HG03460 (cell line): ENCODE measurements around the gene CACNA2D2.

Source experiments
- ATAC-seq: cut with Tn5 transposase; IDR thresholded peaks from one replicate; pipeline ENCODE4 v1.9.1; 2021; ENCODE audit not compliant: unreplicated experiment

Gene CACNA2D2

DNA sequence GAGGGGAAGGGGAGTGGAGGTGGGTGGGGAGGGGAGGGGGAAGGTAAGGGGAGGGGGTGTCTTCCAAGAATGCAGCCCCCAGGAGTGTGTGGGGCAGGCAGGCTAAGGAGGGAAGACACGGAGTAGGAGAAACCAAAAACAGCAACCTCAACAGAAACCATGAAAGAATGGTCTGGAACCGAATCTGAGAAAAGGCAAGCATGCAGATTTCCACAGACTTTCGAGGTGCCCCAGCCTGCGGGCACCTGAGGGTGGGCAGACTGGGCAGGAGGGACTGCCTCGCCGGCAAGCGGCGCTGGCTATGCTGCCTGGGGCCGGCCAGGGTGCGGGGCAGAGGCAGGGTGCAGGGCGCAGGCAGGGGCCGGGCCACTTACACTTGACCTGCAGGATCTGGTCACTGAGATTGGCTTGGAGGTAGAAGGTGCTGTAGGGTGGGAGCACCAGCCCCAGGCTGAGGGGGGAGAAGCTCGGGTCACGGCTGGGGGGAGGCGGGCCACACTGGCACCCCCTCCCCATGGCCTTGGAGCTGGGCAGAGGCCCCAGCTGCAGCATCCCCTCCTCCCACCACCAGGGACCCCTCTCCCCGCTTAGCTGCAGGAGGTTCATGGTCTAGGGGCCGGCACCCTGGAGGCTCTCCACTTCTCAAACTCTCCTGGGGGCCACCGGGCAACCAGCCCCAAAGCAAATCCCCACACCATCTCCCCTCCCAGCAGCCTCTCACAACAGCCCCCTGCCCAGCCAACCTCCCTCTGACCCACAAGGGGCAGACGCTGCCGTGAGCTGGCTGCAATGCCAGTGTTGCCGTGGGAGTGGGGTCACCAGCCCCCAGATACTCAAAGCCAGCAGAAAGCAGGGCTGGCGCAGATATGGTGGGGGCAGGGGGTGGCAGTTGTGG lies 128.8 kb downstream of the CACNA2D2 start:
- ATAC-seq: no peak

DNA sequence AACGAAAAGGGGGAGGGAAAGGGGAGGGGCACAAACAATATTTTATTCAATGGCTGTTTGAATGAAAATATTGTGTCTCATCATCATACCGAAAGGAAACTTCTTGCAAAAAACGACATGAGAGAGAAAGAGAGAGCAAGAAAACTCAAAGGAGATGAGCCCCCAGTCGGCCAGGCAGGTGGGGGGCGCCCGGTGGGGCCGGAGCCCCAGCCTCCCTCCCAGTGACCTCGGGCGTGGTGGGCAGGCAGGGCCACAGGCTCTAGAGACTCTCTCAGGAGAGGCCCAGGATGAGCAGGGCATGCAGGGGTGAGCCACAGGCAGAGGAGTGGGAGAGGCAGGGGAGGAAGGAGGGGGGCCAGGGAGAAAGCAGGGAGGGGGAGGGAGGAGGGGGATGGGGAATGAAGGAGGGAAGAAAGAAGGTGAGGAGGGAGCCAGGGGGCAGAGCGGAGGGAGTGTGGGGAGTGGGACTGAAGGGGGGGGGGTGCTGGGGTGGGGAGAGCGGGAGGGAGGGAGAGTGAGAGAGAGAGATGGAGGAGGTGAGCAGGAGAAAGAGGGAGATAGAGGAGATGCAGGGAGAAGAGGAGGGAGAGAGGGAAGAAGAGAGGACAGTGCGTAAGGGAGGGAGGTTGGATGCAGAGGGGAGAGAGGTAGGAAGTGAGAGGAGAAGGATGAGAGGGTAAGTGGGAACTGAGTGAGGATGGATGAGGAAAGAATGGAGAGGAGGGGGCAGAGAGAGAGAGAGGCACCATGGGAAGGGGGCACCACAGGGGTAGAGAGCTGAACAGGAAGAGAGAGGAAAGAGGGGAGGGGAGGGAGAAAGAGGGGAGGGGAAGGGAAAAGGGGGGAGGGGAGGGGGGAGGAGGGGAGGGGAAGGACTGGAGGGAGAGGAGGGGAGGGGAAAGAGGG lies 130.0 kb downstream of the CACNA2D2 start:
- no peak for ATAC-seq

DNA sequence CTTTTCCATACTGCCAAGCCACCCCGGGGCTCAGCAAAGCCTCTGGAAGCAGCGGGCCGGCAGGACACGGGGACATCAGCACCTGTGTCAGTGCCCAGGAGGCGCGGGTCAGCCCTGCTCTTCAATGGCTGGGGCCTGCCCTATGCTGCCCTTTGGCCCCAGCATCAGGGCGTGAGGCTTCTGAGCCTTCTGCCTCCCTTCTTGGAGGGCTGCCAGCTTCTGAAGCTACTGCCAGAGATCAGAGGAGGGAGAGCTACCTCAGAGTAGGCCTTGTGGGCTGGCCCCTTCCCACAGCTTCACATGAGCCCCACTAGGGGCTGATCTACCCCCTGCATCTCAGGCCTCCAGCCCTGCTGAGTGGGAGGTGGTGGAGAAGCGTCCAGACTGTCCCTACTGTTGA lies 131.1 kb downstream of the CACNA2D2 start:
- no peak for ATAC-seq

DNA sequence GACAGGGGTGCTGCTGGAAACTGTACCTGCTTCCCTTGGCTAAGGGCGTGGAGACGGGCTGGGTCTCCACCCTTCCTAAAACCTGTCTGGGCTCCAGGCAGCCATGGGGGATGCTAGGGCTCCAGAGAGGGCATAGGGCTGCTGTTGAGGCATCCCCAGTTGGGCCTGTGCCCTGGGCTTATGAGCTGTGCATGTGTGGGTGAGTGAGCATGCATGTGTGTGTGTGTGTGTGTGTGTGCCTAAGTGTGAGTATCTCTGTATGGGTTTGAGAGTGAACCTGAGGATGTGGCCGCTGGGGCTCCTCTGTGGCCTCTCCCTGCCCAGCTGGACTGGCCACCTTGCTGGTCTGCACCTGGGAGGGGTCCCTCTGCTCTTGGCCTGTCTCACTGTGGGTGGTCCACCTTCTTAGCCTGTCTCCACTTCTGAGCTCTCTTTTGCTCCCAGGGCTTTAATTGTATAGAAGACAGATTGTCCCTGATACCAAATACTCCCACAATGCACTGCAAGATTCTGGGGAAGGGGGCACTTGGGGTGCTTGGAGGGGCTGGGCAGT lies 132.2 kb downstream of the CACNA2D2 start:
- no peak for ATAC-seq

DNA sequence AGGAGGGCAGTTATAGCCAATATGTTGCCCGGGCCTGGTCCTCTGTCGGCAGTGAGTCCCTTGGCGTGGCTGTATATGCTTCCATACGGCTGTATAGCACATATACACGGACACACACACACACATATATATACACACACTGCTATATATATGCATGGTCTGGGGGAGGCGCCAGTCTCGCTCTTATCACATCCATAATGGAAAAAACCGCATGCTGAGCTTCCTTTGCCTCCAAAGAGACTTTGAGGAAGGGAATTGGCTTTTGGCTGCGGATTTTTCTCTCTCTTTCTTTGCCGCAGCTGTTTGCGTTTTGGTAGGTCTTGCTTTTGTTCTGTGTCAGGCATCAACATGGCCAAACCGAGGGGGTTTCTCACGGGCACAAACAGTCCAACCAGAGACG lies 132.8 kb downstream of the CACNA2D2 start:
- no peak for ATAC-seq

DNA sequence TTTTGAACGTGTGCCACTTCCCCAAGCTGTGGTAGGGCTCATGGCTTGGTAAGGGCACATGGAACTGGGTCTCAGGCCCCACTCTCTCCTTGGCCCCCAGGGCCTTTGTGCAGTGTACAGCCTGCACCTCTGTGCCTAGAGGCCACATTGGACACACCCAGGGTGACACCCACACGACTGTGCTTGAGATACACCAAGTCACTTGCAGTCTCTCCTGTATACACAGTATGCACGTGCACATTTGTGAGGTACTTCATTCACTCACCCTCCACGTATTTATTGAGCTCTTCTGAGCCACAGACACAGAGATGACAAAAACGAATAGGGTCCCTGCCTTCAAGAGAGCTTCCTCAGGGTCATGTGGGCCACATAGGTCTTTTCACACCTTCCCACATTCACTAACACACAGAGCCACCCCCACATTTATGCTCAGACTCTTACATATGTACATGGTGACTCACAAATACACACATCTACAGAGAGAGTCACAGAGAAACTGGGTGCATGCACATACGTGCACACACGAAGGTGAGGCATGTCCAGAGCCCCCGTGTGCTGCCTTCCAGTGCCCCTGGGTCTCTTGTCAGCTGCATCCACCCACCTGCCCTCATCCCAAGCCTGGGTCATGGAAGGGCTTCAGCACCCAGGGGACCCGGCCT lies 134.3 kb downstream of the CACNA2D2 start:
- ATAC-seq: no peak

DNA sequence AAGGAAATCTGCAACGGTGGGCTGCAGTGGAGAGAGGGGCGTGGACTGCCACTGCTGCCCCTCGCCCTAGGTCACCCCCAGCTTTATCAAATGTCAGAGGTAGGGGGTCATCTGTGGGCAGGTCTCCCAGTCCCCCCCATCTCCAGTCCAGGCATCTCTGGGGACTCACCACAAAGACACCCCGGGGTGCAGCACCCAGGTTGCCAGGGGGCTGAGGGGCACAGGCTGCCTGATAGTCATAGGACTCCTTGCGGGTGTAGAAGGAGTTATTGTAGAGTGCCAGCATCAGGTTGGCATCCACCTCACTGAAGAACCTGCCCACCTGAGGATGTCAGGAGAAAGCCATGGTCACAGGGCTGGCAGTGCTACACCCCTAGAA lies 137.6 kb downstream of the CACNA2D2 start:
- ATAC-seq: no peak

DNA sequence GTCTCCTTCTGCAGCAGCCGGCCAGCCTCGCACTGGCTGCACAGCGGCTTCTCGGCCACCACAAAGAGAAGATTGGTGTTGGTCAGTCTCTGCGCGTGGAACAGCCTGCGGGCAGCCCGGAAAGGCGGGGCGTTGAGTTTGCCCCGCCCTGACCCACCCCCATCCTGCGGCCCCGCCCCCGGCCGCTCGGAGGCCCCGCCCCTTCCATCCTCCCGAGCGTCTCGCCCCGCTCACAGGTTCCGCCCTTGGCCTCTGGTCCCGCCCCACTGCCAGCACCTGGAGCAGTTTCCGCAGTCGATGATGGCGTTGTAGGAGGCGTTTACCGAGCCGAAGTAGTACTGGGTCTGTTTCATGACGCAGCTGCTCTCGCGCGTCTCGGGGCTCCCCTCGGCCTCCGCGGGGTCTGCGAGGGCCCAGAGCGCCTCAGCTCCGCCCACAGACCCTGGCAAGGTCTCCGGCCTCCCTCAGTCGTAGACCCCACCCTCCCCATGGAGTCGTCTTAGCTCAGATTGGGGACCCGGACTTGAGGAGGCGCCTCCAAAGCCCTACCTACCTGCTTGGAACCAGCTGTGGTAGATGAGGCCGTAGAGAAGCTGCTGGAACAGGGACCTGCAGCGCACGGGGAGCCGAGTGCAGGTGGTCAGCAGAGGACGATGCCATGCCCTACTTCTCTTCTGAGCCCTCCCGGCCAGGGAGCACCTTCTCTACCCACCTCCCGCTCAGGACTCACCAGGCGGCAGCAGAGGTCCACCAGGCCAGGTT lies 138.2 kb downstream of the CACNA2D2 start:
- peak; percentile 87 for ATAC-seq

DNA sequence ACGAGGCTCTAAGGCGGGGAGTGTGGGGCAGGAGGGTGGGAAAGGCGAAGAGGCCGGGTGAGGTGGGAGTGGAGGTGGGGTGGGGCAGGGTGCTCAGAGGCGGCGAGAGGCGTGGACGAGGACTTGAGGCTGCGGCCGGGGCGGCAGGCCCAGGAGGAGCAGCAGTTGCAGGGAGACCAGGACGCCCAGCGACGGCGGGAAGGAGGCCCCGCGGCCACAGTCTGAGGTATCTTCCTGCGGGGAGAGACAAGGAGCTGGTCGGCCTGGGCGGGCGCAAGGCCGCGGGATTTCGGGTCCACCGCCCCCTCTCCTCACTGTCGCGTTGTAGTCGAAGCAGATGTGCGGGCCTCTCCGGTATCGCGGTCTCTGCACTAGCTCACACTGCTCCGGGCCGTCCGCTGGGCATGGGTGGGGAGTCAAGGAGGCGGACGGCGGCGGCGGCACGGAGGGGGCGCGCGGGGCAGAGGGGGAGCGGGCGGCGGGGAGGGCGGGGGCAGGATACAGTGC lies 138.8 kb downstream of the CACNA2D2 start:
- ATAC-seq: peak; percentile 5

DNA sequence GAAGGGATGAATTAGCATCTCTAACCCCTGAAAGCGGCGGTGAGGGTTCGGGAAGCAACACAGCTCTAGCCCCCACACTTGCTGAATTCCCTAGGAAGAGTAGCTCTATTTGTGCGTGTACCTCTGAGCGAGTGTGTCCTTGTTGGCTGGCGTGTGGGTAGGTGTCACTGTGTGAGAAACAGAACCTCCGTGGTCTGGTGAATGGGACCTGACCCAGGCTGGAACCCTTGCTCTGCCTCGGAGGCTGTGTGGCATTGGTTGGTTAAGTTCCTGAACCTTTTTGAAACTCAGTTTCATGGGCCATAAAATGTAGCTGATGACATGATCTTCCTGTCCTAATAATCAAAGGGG lies 143.7 kb downstream of the CACNA2D2 start:
- peak; percentile 23 for ATAC-seq

DNA sequence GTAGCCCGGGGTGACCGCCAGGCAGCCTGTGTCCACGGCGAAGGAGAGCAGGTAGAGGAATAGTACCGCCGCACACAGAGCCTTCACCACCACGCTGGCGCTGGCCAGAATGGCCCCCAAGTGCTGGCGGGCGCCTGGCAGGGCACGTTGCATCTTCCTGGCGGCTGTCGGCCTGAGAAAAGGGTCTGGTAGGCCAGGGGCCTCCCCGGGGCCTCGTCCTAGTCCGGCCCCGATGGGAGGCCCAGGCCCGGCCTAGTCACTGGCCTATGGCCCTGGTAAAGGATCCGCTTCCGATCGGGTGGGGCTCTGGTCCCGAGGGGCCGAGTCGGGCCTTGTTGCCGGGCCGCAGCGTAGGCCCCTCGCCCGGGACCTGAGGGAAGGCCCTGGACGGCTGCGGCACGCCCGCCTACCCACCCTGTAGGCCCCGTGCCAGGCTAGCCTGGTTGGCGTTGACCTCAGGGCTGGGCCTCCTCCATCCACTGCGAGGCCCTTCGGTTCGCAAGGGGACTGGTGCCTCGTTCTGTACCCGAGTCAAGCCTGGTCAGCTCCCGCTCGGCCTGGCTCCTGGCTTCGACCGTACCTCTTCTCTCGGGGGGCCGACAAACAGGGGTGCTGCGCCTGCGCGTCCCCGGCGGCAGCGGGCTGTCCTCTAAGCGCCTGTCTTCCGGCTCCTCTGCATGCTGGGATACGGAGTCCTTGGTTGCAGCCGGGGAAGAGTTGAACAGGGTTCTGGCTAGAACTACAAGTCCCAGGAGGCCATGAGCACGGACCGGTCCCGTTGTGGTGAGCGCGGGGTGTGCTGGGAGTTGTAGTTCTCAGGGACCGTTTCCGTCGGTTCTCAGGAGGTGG lies 144.3 kb downstream of the CACNA2D2 start, which contains the start of gene TMEM115:
Gene TMEM115 (minus strand): TSS at position 611 of the 849 bp plus-strand sequence. CDS start 458 bp downstream, at position 153.
- peak; percentile 99 for ATAC-seq

DNA sequence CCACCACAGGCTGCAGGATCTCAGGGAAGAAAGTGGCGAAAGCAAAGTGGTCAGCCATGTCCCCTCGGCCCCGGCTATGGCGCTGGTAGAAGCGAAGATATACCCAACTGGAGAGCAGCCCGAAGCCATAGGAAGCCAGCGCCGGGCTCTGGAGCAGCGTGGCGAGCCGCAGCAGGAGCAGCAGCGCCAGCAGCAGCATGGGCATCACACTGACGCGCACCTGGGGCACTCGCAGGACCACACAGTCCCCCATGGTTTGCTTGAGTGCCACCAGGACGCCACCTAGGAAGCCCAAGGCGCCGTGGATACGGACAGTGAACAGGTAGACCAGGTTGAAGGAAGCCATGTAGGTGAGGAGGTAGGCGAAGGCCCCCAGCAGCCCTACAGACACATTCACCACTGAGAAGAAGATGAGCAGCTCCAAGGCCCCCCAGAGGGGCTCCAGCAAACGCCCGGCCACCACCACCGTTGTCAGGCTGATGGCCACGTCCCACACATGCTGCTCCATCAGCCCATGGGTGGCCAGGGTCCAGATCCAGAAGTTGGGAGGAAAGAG lies 145.0 kb downstream of the CACNA2D2 start:
- ATAC-seq: no peak

DNA sequence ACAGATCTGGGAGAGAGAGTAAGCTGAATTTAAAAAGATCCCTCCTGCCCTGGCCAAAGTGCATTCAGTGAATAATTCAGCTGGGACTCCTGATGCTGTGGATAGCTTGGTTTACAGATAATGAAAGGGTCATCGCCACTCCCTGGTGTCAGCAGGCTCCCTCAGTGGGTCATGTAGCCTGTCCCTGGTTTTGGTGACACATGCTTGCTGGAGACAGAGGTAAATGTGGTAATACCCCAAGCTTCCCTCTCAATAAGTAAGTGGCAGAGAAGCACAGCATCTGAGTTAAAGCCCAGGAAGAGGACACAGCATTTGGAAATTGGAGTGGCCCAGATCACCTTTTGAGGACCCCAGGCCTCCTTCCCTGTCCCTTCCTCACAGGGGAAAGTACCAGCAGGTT lies 146.0 kb downstream of the CACNA2D2 start:
- no peak for ATAC-seq

DNA sequence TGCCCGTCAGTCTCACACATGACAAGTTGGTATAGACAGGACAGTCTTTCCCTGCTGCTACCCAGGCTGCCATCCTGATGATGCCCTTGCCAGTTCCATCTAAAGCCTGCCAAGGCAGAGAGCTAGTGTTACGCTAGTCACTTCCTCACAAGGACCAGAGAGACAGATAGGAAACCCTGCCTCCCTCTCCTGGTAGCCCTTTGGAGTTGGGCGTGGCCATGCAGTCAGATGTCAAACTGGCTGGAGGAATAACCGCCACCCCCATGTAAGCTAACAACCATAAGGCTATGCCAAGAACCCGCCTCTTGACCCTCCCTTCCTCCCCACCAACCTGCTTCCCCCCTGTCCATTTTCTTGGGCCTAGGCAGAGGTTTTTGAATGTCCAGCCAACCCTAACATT lies 146.9 kb downstream of the CACNA2D2 start:
- no peak for ATAC-seq

DNA sequence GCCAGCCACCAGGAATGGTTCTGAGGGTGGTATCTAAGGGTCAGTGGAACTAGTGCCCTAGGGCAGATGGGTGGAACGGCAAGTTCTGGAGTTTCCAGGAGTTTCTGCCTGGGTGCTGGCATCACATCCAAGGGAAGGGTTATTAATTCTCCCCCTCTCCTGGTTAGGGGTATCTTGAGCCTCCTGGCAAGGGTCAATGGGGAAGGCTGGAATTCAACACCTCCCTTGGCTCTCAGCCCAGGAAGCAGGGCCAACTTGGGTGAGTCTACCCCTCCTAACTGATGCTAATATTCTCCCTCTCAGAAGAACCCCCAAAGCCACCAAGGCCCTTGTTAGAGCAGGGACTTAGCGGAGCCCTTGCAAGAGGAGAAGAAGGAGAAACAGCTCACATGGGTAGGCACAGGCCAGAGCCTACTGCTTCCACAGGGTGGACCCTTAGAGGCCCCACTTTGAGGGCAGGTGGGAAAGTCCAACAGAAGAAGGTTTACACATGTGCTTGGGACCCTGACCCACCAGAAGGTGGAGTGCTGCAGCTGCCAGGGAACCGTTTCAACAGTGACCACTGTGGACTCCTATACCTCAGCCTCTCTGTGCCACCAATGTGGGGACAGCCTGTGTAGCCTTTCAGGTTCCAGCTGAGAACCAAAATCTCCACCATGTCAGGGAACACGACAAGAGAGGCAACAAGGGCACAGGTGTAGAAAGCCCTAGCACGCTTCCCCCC lies 147.4 kb downstream of the CACNA2D2 start:
- ATAC-seq: no peak

DNA sequence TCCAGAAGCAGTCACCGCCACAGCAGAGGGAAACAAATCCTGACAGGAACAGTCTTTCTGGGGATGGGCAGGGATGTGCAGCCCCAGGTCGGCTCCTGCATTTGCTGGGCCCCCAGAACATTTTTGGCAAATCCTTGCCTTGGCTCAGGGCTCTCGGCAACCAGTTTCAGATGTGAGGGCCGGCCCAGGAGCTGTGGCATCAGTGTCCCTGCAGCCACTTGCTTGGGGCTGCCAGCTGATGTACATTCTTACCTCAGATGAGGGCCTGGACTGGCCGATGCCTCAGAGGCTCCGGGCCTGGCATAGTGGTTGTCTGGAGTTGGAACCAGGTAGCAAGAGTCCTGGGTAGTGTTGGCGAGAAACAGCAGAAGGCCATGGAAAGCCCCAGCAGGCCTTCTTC lies 148.6 kb downstream of the CACNA2D2 start:
- no peak for ATAC-seq

DNA sequence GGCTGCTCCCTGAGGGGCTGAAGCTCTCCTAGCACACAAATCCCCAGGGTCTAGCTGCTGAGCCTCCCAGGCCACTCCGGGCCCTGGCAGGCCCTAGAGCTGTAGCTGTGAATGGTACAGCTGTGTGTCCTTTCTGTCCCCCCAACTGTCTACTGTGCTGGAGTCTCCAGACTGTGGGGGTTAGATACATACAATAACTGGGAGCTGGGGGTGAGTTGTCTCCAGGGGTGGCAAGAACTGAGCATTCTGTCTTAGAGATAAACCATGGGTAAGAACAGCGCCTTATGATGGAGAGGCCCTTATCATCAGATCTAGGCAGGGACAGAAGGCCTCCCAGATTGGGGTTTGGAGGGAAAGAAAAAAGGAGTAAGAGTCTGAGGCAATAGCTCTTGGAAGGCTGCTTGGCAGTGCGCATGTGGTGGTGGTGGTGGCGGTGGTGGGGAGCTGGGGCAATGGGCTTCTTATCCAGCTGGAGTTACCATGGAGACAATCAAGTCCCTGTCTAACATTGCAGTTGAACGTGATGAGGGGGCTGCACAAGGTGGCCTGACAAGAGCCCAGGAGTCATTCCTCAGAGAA lies 149.2 kb downstream of the CACNA2D2 start:
- no peak for ATAC-seq
